Chondrocyte (in vitro differentiated cells): ENCODE data around the gene POM121. TPM values are rescaled to one million over a fixed set of nuclear protein-coding genes. Genes with fewer than 3 reads are reported as not detected.
"Not testable (repeated sequence)": the region's sequence is repeated elsewhere in the genome, so short reads cannot be mapped to it uniquely, and the experiment has no call there.

Source experiments
- DNase-seq: peaks from one replicate; pipeline ENCODE4 v3.0.0; 2021; ENCODE audit warnings: mixed read lengths, low spot score
- H3K27ac Mint-ChIP-seq: one replicate; pipeline ENCODE4 v1.8.0; 2021; ENCODE audit warnings: mild to moderate bottlenecking, moderate library complexity, mixed read lengths; ENCODE audit not compliant: unreplicated experiment
- H3K27me3 Mint-ChIP-seq: 2 replicates; pipeline ENCODE4 v1.8.0; 2021; ENCODE audit warnings: low read depth, mixed read lengths
- H3K36me3 Mint-ChIP-seq: 2 replicates; pipeline ENCODE4 v1.8.0; 2021; ENCODE audit warnings: low read depth, mixed read lengths
- H3K4me1 Mint-ChIP-seq: 2 replicates; pipeline ENCODE4 v1.8.0; 2021; ENCODE audit warnings: low read depth, mild to moderate bottlenecking, mixed read lengths
- H3K4me3 Mint-ChIP-seq: one replicate; pipeline ENCODE4 v1.8.0; 2021; ENCODE audit warnings: mild to moderate bottlenecking, moderate library complexity, mixed read lengths; ENCODE audit not compliant: unreplicated experiment
- H3K9me3 Mint-ChIP-seq: 2 replicates; pipeline ENCODE4 v1.8.0; 2021; ENCODE audit warnings: low read depth, mixed read lengths
- CTCF ChIP-seq: fragments of 200-600 bp; sonication (generic); IDR thresholded peaks from 2 replicates; pipeline ENCODE4 v1.5.0; 2021; ENCODE audit warnings: antibody characterized with exemption, mild to moderate bottlenecking, moderate library complexity
- total RNA-seq: library from RNA; stranded (reverse); gene quantifications from 3 replicates; pipeline ENCODE4 v1.2.1, GENCODE V29; 2021

POM121 gene
- total RNA-seq, 1 donor from 2014 or later: 34.0 TPM

DNA sequence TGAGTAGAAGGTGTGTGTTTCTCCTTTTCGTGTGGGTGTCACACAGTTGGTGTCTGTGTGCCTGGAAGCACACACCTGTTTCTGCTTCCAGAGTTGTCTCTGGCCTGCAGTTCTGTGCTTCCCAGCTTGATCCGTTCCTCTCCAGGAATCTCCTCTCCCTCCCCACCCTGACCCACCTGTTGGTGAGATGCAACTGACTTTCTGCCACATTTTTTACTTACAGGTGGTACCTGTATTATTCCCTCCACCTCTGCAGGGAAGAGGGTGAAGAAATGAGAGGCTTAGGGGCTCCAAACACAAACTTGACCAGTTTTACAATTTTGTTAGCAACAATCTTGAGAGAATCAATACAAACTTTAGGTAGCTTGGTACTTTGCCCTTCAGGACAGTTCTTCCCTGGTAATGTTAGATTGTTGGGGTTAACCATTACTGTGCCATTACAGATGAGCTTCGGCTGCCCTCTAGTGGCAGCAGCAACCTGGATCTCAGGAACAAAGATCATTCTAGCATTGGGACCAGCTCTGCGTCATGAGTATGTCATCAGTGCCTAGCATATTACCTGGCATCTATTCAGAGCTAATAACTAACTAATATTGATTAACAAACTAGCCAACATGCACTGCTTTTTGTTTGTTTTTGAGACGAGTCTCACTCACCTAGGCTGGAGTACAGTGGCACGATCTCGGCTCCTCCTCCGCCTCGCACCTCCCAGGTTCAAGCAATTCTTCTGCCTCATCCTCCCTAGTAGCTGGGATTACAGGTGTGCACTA is 10.0 kb upstream of the POM121 start:
- H3K36me3 Mint-ChIP-seq: peaks cover 14% of the 10 kb centered on the region
- H3K9me3 Mint-ChIP-seq, H3K4me3 Mint-ChIP-seq, DNase-seq, H3K27me3 Mint-ChIP-seq, H3K27ac Mint-ChIP-seq: not testable (repeated sequence)
- H3K4me1 Mint-ChIP-seq: peaks cover 16% of the 10 kb centered on the region
- TF ChIP-seq CTCF: peak; percentile 88

GRCh38 chr7:72919256-72919775 is 5.6 kb upstream of the POM121 start:
- H3K4me3 Mint-ChIP-seq: no peak overlapping the region
- peak overlapping the region; percentile 69 for H3K27ac Mint-ChIP-seq
- DNase-seq: no peak
- TF ChIP-seq CTCF: no peak
- H3K9me3 Mint-ChIP-seq: no peaks in the 10 kb centered on the region
- H3K36me3 Mint-ChIP-seq: no peaks in the 10 kb centered on the region
- H3K4me1 Mint-ChIP-seq: peaks cover 25% of the 10 kb centered on the region
- H3K27me3 Mint-ChIP-seq: no peaks in the 10 kb centered on the region

GRCh38 chr7:72924386-72924732 is 536 bp upstream of the POM121 start:
- Mint-ChIP-seq H3K9me3 (no peaks in the 10 kb centered on the region), H3K36me3 (peaks cover 20% of the 10 kb centered on the region), H3K27me3 (no peaks in the 10 kb centered on the region), H3K27ac (peak overlapping the region; percentile 99), H3K4me3 (peak overlapping the region; percentile 96), H3K4me1 (peaks cover 34% of the 10 kb centered on the region)
- no peak for TF ChIP-seq CTCF
- no peak for DNase-seq

DNA sequence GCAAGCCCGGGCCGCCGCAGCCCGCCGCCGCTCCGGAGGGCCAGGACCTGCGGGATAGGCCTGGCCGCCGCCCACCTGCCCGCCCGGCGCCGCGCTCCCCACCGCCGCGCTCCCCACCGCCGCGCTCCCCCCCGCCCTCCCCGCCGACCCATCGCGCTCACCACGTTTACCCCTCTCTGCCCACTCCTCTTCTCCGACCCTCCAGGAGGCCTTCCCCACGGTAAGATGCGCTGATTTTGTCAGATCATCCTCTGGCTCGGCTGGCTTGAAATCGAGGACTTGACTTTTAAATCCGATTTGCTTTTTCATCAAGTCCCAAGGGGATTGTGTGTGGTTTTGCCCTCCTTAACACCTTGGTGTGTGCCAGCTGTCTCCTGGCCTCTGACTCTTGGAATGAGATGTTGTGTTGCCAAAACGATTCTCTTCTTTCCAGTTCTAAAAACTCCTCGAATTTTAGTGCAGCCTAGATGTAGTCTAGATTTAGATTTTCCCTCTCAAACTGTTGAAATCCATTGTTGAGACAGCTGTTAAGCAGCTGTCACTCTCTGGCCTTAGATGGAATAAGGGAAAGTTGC is 738 bp downstream of the POM121 start:
- no peaks in the 10 kb centered on the region for H3K9me3 Mint-ChIP-seq
- H3K27me3 Mint-ChIP-seq: no peaks in the 10 kb centered on the region
- TF ChIP-seq CTCF: no peak
- DNase-seq: no peak
- peaks cover 24% of the 10 kb centered on the region for H3K36me3 Mint-ChIP-seq
- peak overlapping the region; percentile 95 for H3K27ac Mint-ChIP-seq
- peak overlapping the region; percentile 96 for H3K4me3 Mint-ChIP-seq
- peaks cover 27% of the 10 kb centered on the region for H3K4me1 Mint-ChIP-seq

DNA sequence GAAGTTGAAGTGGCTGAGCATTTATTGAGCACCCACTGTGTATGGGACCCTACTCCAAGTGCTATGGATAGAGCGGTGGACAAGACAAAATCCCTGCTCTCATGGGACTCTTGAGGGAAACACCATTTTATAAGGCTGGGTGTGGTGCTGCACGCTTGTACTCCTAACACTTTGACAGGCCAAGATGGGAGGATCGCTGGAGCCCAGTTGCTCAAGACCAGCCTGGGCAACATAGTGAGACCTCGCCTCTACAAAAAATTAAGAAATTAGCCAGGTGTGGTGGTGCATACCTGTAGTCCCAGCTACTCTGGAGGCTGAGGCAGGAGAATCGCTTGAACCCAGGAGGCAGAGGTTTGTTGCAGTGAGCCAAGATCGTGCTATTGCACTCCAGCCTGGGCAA is 2.9 kb downstream of the POM121 start:
- DNase-seq, H3K4me3 Mint-ChIP-seq, H3K27ac Mint-ChIP-seq, H3K9me3 Mint-ChIP-seq, H3K27me3 Mint-ChIP-seq: not testable (repeated sequence)
- peaks cover 27% of the 10 kb centered on the region for H3K4me1 Mint-ChIP-seq
- H3K36me3 Mint-ChIP-seq: peaks cover 29% of the 10 kb centered on the region
